HG03045 (cell line): ENCODE results near the gene DNM1L.
"Not testable (repeated sequence)": the region's sequence is repeated elsewhere in the genome, so short reads cannot be mapped to it uniquely, and the experiment has no call there.

Experiments used
- ATAC-seq: cut with Tn5 transposase; IDR thresholded peaks from one replicate; pipeline ENCODE4 v1.9.1; 2021; ENCODE audit warnings: mild to moderate bottlenecking, moderate library complexity; ENCODE audit not compliant: unreplicated experiment

Gene DNM1L

DNA sequence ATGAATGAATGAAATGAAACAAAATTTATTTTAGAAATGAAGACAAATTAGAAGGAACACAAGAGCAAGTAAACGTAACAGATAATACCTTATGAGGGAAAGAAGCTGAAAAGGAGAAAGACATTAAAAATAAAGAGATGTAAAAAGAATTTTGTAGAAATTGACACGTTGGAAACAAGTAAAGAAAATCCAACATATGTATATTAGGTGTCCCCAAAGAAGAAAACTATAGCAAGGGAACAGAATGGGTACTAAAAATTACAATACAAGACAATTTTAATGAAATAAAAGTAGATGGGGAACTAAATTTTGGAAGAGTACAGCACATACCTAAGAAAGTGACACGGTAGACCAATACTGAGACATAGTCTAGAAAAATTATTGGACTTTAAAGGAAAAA, 16.7 kb downstream of the DNM1L start:
- ATAC-seq, result no peak

DNA sequence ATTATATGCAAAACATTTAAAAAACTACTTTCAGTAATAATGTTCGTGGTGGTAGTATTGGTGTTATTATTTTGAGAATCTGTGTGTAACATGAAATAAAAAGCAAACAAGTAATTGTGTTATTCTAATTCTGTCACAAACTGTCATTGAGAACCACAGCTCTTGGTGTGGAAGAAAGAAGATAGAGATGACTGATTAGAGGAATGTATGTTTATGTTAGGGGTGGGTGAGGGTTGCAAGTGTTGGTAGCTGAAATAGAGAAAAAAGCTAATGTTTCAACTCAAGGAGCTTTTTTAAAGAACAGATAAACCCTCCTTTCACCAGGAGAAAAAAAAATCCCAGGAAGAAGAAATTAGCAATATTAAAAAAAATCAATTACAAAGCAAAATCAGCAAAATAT, 18.3 kb downstream of the DNM1L start:
- ATAC-seq, result no peak

DNA sequence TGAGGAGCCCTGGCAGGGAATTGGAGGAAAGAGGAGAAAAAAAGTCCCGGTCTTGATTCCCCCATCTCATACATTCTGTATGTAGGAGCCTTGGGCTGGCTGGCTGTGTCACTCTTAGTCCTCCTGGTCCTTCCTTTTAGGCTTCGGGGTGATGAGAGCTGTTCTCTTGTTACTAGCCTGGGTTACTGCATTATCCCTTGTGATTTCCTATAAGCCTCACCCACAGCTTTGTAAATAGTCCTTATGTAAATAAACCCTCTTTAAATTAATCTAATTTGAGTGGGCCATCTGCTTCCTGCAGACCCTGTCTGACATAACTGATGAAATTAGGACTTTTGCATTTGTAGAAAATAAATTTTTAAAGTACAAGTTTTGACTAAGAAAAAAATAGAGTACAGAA, 19.2 kb downstream of the DNM1L start:
- ATAC-seq, result no peak

DNA sequence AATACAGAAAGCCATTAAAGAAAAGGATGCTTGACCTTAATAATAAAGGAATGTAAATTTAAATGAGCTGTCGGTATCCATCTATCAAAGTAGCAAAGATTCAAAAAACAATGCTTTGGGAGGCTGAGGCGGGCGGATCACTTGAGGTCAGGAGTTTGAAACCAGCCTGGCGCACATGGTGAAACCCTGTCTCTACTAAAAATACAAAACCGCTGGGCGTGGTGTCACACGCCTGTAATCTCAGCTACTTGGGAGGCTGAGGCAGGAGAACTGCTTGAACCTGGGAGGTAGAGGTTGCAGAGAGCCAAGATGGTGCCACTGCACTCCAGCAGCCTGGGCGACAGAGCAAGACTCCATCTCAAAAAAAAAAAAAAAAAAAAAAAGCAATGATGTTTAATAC, 20.3 kb downstream of the DNM1L start:
- not testable (repeated sequence) for ATAC-seq

DNA sequence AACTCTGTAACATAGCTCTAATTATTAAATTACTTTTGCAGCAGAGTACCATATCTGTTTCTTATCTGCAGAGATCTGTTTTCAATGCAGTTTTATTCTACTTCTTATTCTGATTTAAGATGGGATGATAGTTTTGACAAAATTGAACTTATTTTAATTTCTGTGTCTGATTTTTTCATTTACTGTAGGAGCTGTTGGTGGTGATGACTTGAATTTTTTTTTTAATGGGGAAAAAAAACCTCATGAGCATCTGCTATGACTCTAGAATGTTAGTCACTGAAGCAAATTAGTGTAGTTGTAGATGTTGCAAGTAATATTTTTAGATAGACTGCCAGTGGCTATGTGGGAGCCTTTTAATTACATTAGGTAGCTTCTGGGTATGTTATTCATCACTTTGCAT, 23.4 kb downstream of the DNM1L start:
- ATAC-seq, result no peak

DNA sequence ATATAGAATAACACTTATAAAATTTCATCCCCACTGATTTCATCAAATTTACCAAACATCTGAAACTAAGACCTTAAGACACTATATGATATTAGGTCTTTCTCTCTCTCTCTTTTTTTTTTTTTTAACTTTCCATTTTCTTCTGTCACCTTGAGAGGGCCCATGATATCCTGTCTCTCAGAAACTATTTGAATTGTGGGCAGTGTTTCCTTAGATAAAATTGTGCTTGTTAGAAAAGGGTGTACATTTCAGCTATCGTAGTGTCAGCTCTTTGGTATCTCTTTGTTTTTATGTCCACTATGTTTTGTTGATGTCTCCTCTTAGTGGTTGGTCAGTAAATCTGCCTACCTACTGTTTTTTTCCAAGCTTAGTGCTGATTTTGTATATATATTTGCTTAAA, 23.8 kb downstream of the DNM1L start:
- ATAC-seq, result no peak

DNA sequence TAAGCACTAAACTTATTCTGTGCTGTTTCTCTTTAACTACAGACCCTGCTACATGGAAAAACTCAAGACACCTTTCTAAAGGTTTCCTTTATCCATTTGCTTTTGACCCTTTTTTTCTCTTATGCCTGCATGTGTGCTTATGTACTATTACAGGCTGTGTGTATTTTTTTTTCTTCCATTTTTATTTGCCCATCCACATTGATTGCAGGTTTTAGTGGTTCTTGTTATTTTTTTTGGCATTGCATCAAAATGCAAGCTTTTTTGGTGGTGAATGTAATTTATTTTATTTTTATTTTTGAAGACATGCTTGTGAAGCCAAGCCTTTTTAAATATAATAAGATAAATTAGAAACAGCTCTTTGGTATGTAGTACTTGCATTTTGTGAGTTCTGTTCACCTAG, 26.7 kb downstream of the DNM1L start:
- no peak for ATAC-seq

DNA sequence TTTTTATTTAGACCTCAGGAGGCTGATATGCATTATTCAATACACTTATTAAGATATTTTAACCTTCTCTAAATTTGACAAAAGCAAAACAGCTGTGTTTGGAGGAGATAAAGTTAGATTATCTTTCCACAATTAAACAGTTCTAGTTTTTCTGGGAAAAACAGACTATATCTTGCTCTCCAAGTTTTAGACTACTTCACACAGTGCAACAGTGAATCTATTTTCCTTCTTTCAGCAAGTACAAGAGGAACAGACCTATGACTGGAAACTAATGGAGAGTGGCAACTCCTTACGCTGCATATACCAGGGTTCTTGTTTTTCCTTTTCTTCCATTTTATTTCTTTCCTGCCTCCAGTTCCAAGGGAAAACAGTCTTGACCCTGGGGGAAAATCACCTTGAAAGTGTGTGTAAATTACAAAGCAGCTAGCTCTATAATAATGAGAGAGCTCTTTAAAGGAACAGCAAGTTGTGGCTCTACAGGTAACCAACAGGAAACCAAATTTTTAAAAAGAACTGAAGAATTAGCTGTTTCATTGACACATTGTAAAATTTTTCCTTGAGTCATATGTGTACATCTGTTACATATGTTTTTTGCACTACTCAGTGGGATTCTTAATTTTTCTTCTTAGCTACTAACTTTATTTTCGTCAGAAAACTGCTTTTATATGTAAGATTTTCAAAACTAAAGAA, 27.4 kb downstream of the DNM1L start:
- ATAC-seq, result no peak

DNA sequence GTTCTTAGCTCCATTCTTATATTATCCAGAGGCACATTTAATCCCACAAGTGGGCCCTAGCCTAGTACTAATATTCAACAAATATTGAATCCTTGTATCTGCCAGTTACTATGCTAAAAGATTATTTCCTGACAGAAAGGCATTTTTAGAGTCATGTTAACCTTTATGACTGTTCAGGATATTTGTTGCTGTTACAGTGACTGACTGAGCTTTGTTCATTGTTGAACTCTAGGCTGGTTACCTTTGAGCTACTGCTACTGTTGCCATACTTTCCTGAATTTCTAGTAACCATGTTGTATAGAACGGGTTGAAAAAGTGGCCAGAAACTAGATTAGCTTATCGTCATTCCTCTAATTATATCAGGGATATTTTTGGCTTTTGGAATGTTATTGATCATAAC, 29.8 kb downstream of the DNM1L start:
- no peak for ATAC-seq

DNA sequence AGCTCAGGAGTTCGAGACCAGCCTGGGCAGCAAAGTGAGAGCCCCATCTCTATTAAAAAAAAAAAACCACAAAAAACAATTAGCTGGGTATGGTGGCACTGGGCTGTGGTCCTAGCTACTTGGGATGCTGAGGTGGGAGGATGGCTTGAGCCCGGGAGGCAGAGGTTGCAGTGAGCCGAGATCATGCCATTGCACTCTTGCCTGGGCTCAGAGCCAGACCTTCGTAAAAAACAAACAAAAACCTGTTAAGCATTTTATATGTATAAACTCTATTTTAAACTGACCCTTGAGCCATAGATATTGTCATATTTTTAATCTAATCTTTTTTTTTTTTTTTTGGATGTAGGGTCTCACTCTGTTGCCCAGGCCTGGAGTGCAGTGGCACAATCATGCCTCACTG, 35.7 kb downstream of the DNM1L start:
- ATAC-seq, result no peak

DNA sequence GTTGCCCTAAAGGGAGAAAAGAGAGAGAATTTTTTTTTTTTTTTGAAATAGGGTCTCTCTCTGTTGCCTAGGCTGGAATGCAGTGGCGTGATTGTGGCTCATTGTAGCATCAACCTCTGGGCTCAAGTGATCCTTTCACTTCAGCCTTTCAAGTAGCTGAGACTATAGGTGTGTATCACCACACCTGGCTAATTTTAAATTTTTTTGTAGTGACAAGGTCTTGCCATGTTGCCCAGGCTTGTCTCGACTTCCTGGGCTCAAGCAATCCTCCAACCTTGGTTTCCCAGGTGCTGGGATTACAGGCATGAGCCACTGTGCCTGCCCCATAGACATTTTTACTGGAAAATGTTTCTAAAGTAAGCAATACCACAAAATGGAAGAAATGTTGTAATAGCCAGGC, 39.8 kb downstream of the DNM1L start:
- ATAC-seq, result no peak

DNA sequence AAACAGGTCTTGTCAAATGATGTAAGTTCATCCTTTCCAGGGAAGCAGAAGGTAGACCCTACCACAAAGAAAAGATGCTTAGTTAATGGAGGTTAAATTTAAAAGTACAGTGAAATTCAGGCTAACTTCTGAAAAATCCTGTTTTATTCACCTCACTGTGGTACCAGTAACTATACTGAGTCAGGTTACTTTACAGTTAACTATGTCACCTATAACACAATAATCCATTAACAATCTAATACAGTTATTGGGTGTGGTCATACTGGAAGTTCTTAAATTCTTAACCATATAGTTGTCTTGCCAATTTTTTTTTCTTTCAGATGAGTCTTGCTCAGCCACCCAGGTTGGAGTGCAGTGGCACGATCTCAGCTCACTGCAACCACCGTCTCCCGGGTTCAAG, 46.2 kb downstream of the DNM1L start:
- ATAC-seq, result not testable (repeated sequence)

DNA sequence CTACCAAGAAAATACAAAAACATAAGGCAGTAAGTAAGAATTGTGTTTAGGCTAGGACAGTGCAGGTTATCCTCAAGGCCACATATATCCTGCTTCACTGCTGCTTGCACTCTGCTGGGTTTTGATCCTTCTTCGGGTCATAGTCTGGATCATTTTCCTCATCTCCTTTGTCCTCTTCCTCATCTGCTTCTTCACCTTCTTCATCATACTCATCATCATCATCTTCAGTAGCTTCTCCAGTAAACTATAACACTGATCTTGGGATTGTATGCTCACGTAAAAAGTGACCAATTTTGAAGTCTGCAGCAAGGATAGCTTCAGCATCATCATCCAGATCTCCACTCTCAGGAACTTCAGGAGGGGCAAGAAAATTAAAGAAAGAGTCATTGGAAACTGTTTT, 47.2 kb downstream of the DNM1L start:
- ATAC-seq, result no peak

DNA sequence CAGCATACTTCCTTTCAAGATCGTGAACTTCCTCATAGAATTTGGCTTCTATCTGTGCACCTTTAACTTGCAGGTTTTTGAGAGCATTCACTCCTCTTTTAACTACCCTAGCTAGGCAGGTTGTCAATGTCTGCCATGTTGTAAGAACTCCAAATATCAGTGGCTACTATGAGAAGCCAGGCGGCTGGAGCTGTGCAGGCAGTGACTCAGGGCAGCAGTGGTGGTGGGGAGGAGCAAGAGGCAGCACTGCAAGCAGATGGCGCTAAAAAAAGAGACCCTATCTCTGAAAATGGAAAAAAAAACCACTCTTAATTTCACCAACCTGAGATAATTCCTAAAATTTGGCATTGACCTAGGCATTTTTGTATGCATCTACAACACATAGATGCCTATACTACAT, 48.1 kb downstream of the DNM1L start:
- no peak for ATAC-seq

DNA sequence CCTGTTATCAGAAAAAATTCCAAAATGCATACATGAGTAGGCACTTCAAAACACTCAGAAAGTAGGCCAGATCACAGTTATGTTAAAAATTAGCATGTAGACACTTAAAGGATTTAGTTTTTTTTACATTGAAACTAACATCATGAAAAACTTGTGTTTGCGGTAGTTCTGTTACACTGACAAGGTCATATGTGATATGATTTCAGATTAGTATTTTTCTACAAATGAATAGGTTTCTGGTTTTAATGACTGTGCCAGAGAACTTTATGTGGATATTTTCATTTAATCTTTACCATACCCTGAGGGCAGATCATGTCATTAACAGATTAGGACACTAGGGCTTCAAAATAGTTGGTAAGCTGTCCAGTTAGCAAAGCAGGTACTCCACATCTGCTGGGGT, 55.9 kb downstream of the DNM1L start:
- ATAC-seq, result no peak

DNA sequence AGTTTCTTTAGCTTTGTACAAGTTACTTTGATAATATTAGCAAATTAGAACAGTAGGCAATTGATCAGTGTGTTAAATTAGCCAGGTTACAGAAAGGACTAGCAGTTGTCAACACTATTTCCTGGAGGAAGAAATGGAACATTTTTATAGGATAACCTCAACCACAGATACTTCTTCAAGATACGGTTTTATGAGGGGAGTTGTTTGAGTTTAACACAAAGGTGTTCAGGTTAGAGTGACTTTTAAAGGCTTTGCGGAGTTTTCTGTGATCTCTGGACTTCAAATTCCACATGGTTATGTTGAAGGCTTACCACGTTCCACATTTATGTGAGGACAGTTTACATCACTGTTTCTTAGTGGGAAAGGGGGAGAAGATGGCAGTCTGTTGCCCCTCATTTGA, 57.3 kb downstream of the DNM1L start:
- ATAC-seq, result no peak

DNA sequence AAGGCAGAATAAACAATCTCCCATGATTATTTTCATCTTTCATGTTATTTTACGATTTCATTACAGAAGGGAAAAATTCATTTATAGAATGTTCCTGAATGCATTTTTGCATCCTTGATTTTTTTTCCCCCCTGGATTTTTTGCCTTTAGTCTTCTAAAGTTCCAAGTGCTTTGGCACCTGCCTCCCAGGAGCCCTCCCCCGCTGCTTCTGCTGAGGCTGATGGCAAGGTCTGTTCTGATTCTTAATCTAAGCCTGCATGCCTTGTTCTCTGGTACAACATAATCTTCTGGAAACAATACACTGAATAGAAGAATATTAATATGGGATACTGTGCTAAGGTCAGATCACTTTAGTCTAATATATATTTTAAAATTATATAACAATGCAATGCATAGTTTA, 58.6 kb downstream of the DNM1L start:
- ATAC-seq, result no peak

DNA sequence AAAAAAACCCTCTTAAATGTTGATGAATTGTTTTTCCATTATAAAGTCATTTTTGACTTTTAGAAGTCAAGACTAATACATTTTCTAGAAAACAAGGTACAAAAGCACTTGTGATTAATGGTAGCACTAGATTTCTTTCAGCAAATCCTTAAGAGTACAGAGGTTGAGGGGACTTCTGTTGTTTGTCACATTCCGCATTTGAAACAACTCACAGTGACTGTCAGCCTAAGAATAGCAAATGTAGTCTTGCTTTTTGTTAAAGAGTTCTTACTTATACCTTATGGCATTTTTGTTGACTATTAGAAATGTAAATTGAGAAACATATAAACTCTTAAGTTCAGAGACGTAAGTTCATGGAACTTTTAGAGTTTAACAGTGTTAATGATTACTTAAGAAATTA, 60.2 kb downstream of the DNM1L start:
- ATAC-seq, result no peak

DNA sequence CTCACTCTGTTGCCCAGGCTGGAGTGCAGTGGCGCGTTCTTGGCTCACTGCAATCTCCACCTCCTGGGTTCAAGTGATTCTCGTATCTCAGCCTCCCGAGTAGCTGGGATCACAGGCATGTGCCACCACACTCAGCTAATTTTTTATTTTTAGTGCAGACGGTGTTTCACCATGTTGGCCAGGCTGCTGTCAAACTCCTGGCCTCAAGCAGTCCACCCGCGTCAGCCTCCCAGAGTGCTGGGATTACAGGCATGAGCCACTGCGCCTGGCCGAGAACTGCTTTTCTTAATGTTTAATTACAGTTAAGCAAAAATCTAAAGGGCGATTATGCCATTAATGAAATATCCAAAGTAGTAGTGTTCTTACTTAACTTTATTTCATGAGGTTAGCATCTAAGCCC, 63.0 kb downstream of the DNM1L start:
- ATAC-seq, result no peak

DNA sequence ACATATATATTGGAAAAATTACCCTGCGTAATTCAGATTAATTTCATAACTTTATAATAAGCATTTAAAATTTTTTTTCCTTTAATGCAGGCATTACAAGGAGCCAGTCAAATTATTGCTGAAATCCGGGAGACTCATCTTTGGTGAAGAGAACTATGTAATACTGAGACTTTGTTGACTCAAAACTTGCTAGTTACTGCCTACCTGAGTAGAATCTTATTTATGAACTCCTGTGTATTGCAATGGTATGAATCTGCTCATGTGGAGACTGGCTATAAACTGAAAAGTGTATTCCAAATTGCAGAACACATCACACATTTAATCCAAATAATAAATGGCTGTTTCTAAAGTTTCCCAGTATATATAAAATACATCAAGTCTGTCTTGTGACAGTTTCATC, 64.2 kb downstream of the DNM1L start:
- ATAC-seq, result no peak

DNA sequence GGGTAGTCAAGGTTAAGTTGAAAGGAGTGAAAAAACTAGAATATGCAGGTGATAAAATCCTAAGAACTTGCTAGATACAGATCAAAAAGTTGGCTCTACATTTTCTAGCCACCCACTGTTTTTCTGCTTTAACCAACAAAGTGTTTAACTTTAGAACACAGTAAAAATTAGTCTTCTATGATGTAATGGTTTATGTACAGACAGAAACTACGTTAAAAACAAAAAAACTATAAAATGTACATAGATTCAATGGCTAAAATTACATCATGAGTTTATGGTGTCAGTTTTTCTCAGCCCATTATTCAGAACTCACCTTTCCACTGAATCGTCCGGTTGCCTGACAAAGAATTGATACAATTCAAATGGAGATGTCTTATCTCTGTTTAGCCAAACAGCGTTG, 74.5 kb downstream of the DNM1L start:
- no peak for ATAC-seq

DNA sequence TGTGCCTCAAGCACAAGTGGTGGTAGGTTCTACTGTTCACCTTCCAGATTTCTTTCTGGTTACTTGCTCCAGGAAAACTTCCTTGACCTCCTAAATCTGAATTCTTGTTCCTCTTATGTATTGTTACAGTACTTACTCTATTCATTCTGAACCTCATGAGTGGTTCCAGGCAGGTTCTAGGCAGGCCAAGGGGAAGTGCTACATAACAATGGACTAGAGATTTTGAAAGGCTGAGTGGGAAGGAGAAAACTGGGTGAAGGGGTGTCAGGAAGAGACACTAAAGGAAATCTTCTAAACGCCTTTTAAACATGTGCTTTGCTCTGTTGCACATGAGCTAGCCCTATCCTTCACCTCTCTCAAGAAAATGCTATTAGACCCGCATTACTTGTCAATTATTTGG, 75.0 kb downstream of the DNM1L start:
- ATAC-seq, result no peak

DNA sequence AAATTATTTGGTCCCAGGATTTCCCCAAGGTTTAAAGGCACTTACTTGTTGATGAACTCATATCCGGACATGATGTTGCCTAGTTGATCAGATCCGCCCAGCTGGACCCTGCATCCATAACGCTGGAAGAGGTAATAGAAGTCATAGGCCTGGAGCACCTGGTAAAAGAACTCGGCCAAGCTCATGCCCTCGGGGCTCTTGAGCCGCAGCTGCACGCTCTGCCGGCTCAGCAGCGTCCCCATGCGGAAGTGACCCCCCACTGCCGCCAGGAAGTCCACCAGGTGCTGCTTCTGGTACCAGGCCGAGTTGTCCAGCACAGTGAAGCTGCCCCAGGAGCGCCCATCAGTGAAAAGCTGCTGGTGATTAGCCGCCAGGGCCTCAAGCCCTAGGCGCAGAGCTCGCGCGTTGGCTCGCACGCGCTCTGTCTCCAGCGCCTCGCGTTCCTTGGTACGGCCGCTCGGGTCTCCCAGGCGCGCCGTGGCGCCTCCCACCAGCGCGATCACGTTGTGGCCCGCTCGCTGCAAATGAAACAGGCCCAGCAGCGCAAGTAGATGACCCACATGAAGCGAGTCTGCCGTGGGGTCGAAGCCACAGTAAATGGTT, 76.1 kb downstream of the DNM1L start:
- ATAC-seq, result peak; percentile 67
